IPS-20b (cell line): Measurements from ENCODE around the gene SPDYE8.
"Not testable (repeated sequence)": the region's sequence is repeated elsewhere in the genome, so short reads cannot be mapped to it uniquely, and the experiment has no call there.

Experiments used
- H3K27ac ChIP-seq: one replicate; pipeline ENCODE4 v1.5.1; 2013; ENCODE audit warnings: low read length
- H3K27me3 ChIP-seq: 2 replicates; pipeline ENCODE4 v1.6.1; 2013; ENCODE audit warnings: mild to moderate bottlenecking, low read length, inconsistent platforms; ENCODE audit not compliant: insufficient read depth
- H3K36me3 ChIP-seq: 2 replicates; pipeline ENCODE4 v1.6.1; 2013; ENCODE audit warnings: low read depth, mild to moderate bottlenecking, inconsistent platforms, low read length, moderate library complexity; ENCODE audit not compliant: insufficient read depth
- H3K4me1 ChIP-seq: 2 replicates; pipeline ENCODE4 v1.6.1; 2013; ENCODE audit warnings: mild to moderate bottlenecking, control low read depth, inconsistent platforms, low read length, moderate library complexity; ENCODE audit not compliant: insufficient read depth
- H3K4me3 ChIP-seq: 2 replicates; pipeline ENCODE4 v1.5.1; 2013; ENCODE audit warnings: mild to moderate bottlenecking, low read length, inconsistent platforms
- H3K9ac ChIP-seq: 2 replicates; pipeline ENCODE4 v1.6.1; 2013; ENCODE audit warnings: low read depth, mild to moderate bottlenecking, inconsistent platforms, low read length, moderate library complexity
- H3K9me3 ChIP-seq: 2 replicates; pipeline ENCODE4 v1.6.1; 2013; ENCODE audit warnings: mild to moderate bottlenecking, low read depth, low read length, inconsistent platforms; ENCODE audit not compliant: insufficient read depth

The SPDYE8 gene

DNA sequence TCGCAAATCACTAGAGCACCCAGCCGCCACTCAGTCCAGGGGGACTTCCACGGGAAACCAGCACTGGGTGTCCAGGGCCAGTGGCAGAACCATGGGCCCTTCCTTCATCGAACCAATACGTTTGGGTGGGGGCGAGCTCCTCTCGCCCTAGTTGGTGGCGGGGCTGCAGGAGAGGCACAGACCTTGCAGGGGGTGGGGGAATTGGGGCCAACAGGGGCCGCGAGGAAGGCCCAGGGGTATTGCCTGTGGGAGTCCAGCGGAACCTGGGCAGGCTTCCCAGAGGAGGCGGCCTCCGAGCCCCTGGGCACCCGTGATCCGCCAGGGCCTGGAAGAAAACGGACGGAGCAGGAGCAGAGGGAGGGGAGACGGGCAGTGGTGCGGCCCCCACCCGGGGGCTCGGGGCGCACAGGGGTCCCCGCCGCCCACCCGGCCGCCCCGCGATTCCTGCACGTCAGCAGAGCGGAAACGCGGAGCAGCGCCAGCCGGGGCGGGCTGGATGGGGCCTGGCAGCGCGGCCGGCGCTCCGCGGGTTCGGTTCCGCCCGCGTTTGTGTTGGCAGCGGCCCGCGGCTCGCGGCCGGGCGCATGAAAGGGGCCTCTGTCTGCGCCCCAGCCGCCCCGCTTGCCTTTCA lies 53.8 kb downstream of the SPDYE8 start:
- not testable (repeated sequence) for H3K4me1 ChIP-seq, H3K9me3 ChIP-seq, H3K27ac ChIP-seq, H3K27me3 ChIP-seq, H3K9ac ChIP-seq, H3K4me3 ChIP-seq, H3K36me3 ChIP-seq

- not testable (repeated sequence) for H3K4me3 ChIP-seq, H3K36me3 ChIP-seq
These were observed 54.8 kb downstream of the SPDYE8 start for GRCh38 chr7:72974781-72975180.

GRCh38 chr7:72971505-72971904 lies 58.1 kb downstream of the SPDYE8 start:
- H3K9me3 ChIP-seq, H3K4me3 ChIP-seq, H3K4me1 ChIP-seq, H3K27me3 ChIP-seq, H3K27ac ChIP-seq, H3K36me3 ChIP-seq, H3K9ac ChIP-seq: not testable (repeated sequence)

More at GRCh38 chr7:72974781-72975180, 54.8 kb downstream of the SPDYE8 start:
- not testable (repeated sequence) for H3K27ac ChIP-seq, H3K27me3 ChIP-seq, H3K4me1 ChIP-seq, H3K9me3 ChIP-seq, H3K9ac ChIP-seq
